Activated CD4-positive, alpha-beta T cell treated with anti-CD3 and anti-CD28 coated beads, Interleukin-2, amount 50 U/mL, for 1 hour (primary cell): ENCODE results near the gene GABBR2.
"Not testable (repeated sequence)": the region's sequence is repeated elsewhere in the genome, so short reads cannot be mapped to it uniquely, and the experiment has no call there.

Experiments
- DNase-seq: peaks from one replicate; pipeline ENCODE4 v3.0.0-alpha.2; 2020

GABBR2 gene

GRCh38 chr9:98310752-98311392 lies 397.9 kb downstream of the GABBR2 start:
- no peak for DNase-seq

GRCh38 chr9:98306384-98307145 lies 402.2 kb downstream of the GABBR2 start:
- DNase-seq = no peak

GRCh38 chr9:98304381-98304780 lies 404.4 kb downstream of the GABBR2 start:
- DNase-seq = no peak

GRCh38 chr9:98303633-98304125 lies 405.1 kb downstream of the GABBR2 start:
- DNase-seq = no peak

- DNase-seq = no peak
These were observed 405.6 kb downstream of the GABBR2 start for GRCh38 chr9:98302938-98303632.

- DNase-seq = no peak
These were observed 406.6 kb downstream of the GABBR2 start for GRCh38 chr9:98302150-98302549.

GRCh38 chr9:98300611-98301010 lies 408.1 kb downstream of the GABBR2 start:
- no peak for DNase-seq

- DNase-seq = no peak
These were observed 410.3 kb downstream of the GABBR2 start for GRCh38 chr9:98298476-98298875.

GRCh38 chr9:98295824-98296223 lies 412.9 kb downstream of the GABBR2 start:
- DNase-seq = no peak

GRCh38 chr9:98291820-98292219 lies 416.9 kb downstream of the GABBR2 start:
- no peak for DNase-seq

GRCh38 chr9:98290411-98290810 lies 418.3 kb downstream of the GABBR2 start:
- DNase-seq = no peak

- DNase-seq = no peak
These were observed 419.0 kb downstream of the GABBR2 start for GRCh38 chr9:98289614-98290201.

GRCh38 chr9:98288881-98289280 lies 419.9 kb downstream of the GABBR2 start:
- no peak for DNase-seq

GRCh38 chr9:98287384-98287783 lies 421.4 kb downstream of the GABBR2 start:
- no peak for DNase-seq

- DNase-seq = no peak
These were observed 423.3 kb downstream of the GABBR2 start for GRCh38 chr9:98285446-98285845.

- DNase-seq = no peak
These were observed 424.0 kb downstream of the GABBR2 start for GRCh38 chr9:98284754-98285153.

GRCh38 chr9:98283143-98283542 lies 425.6 kb downstream of the GABBR2 start:
- DNase-seq = not testable (repeated sequence)

GRCh38 chr9:98281281-98281680 lies 427.5 kb downstream of the GABBR2 start:
- no peak for DNase-seq

- DNase-seq = no peak
These were observed 428.2 kb downstream of the GABBR2 start for GRCh38 chr9:98280574-98280973.

- no peak for DNase-seq
These were observed 428.6 kb downstream of the GABBR2 start for GRCh38 chr9:98280162-98280561.

GRCh38 chr9:98276907-98277469 lies 431.7 kb downstream of the GABBR2 start:
- DNase-seq = no peak

- no peak for DNase-seq
These were observed 433.6 kb downstream of the GABBR2 start for GRCh38 chr9:98275159-98275558.

GRCh38 chr9:98272083-98272482 lies 436.7 kb downstream of the GABBR2 start:
- no peak for DNase-seq
